Uterus (tissue), 2 donors: ENCODE measurements around the gene DQX1.

Experiments
- POLR2A ChIP-seq, 2 donors: fragments of 450-650 bp; IDR thresholded peaks; one replicate each; pipeline ENCODE4 v1.6.1; 2016; ENCODE audit warnings: antibody characterized with exemption in 2 of 2, mild to moderate bottlenecking in 1 of 2, moderate library complexity in 1 of 2
- TF ChIP-seq, protein P1 (sequence below), 4 experiments: fragments of 200-600 bp in 2 of 4; fragments of 450-650 bp in 2 of 4; sonication (generic) in 2 of 4; IDR thresholded peaks; one replicate each; pipeline ENCODE4 v1.5.1; 2016 to 2019; ENCODE audit warnings: antibody characterized with exemption in 4 of 4, mild to moderate bottlenecking in 2 of 4, moderate library complexity in 1 of 4

DNA sequence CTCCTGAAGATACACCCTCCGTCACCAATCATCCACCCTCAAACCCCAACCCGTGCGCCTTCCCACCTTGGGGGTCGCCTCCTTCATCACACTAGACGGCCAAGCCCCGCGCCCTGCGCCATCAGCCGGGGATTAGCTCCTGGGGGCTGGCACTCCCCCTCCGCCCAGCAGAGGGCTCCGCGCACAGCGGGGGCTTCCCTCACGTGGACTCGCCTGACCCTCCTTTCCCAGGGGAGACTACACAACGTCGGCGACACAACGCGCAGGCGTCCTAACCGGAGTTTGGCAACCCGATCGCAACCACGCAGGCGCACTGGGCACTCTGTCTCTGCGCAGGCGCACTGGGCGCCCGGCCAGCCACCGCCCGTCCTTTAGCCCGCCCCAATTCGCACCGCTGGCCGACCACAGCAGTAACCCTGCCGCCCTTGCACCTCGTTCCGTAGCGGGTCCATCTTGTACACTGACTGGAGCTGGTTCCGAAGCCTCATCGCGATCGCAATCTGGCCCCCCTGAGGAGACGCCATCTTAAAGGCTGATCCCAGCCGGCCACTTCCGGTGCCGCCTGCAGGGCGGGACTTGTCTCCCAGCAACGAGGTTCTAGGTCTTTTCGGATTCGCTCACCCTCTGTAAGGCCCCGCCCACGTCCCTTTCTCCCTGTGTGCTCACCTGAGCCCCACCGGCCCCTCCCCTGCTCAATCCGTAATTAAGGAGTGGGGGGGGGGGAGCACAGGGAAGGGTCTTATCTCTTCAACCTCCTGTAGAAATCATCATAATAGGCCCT lies 18.7 kb downstream of the DQX1 start, which contains the start of gene PCGF1:
- TF ChIP-seq, protein P1, sequence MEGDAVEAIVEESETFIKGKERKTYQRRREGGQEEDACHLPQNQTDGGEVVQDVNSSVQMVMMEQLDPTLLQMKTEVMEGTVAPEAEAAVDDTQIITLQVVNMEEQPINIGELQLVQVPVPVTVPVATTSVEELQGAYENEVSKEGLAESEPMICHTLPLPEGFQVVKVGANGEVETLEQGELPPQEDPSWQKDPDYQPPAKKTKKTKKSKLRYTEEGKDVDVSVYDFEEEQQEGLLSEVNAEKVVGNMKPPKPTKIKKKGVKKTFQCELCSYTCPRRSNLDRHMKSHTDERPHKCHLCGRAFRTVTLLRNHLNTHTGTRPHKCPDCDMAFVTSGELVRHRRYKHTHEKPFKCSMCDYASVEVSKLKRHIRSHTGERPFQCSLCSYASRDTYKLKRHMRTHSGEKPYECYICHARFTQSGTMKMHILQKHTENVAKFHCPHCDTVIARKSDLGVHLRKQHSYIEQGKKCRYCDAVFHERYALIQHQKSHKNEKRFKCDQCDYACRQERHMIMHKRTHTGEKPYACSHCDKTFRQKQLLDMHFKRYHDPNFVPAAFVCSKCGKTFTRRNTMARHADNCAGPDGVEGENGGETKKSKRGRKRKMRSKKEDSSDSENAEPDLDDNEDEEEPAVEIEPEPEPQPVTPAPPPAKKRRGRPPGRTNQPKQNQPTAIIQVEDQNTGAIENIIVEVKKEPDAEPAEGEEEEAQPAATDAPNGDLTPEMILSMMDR (IDR thresholded peaks at IDR 0.05): peak in 2 of 4 experiments; percentile 37 to 39
- peak; percentile 7 to 60 for TF ChIP-seq POLR2A (IDR thresholded peaks at IDR 0.05)
